H7 (cell line): ENCODE data around the gene ZNF483. TPM values are rescaled to one million over a fixed set of nuclear protein-coding genes. Genes with fewer than 3 reads are reported as not detected.
A peak's percentile ranks its signal among the peaks of the same experiment; 100 is the strongest.
"Not testable (repeated sequence)": the region's sequence is repeated elsewhere in the genome, so short reads cannot be mapped to it uniquely, and the experiment has no call there.

Experiments
- DNase-seq: peaks from one replicate; pipeline ENCODE4 v3.0.0; 2012
- H3K27me3 ChIP-seq: 2 replicates; pipeline ENCODE4 v1.6.0; 2011; ENCODE audit warnings: mild to moderate bottlenecking, low read length; ENCODE audit not compliant: control insufficient read depth, insufficient read depth
- H3K36me3 ChIP-seq: replicated peaks from 2 replicates; pipeline ENCODE4 v1.5.1; 2011; ENCODE audit warnings: low read length; ENCODE audit not compliant: control insufficient read depth, insufficient read depth
- H3K4me3 ChIP-seq: 2 replicates; pipeline ENCODE4 v1.5.1; 2011; ENCODE audit warnings: low read depth, mild to moderate bottlenecking, control low read depth, low read length, moderate library complexity; ENCODE audit not compliant: insufficient read depth
- total RNA-seq: library from RNA; depleted of rRNA; stranded (reverse); fragments of >200 nt; shearing (Covaris generic); gene quantifications from 2 replicates; pipeline ENCODE4 v1.2.3, GENCODE V29; 2014; rRNA removed

The ZNF483 gene
- total RNA-seq = 50.3 and 62.9 TPM in 2 replicates

DNA sequence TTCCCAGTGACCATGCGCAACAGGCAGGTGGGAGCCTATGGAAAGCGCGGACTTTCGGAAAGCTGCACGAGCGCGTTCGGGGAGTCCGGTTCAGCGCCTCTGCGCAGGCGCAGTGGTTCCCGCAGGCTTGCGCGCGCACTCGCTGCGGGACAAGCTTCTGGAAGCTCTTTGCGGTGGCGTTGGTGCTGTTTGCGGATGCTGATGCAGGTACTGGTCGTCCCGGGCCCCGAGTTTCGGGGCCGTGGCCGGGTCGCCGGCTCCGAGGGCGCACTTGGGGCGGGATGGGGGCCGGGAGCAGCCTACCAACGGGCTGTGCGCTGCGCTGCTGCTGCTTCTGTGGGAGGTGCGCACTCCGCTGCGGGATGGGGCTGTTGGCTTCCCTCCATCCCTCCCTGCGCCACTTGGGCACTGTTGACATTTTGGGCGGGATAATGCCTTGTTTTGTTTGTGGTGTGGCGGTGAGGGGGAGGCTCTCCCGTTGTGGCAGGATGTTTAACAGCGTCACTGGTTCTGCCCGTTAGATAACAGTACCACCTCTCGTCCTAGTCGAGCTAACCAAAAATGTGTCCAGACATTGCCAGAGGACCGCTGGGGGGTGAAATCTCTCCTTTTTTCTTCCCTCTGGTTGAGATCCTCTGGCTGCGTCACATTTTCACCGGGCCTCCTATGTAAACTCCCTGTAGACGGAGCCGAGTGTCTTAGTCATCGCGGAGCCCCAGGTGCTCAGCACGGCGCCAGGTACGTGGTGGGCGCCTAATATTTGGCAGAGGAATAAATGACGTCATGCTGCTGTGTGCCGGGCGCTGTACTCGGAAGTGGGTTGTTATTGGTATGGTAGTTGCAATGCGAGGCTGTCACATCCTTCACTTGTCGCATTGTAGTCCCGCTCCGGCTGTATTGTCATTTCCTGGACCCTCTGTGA lies at the start of gene ZNF483:
TSS of gene ZNF483 (plus strand) at position 124 of the 922 bp plus-strand sequence. CDS start 2,217 bp downstream, outside the sequence.
- peaks cover 8% of the 10 kb centered on the region for H3K36me3 ChIP-seq
- H3K4me3 ChIP-seq = peak within 1 kb of the TSS; percentile 86
- H3K27me3 ChIP-seq = no peaks in the 10 kb centered on the region
- peak; percentile 91 for DNase-seq

GRCh38 chr9:111475195-111475594 lies 49.8 kb upstream of the ZNF483 start:
- no peaks in the 10 kb centered on the region for H3K27me3 ChIP-seq
- no peak overlapping the region for H3K4me3 ChIP-seq
- no peaks in the 10 kb centered on the region for H3K36me3 ChIP-seq
- DNase-seq = no peak

DNA sequence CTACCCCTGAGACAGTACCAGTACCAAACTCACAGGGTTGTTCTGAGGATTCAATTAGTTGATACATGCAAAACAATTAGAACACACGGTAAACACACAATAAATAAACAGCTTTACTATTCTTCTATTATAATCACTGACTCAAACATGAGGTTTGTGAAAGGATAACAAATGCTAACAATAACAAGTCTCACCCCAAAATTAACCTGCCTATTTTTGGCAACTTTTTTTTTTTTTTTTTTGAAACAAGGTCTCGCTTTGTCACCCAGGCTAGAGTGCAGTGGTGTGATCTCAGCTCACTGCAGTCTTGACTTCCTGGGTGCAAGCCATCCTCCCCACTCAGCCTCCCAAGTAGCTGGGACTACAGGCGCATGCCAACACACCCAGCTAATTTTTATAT lies 47.3 kb upstream of the ZNF483 start:
- Histone ChIP-seq H3K4me3 (no peak overlapping the region), H3K36me3 (no peaks in the 10 kb centered on the region)
- no peak for DNase-seq

GRCh38 chr9:111481885-111482636 lies 42.9 kb upstream of the ZNF483 start:
- Histone ChIP-seq H3K4me3 (peak overlapping the region; percentile 80), H3K36me3 (no peaks in the 10 kb centered on the region), H3K27me3 (no peaks in the 10 kb centered on the region)
- DNase-seq = no peak

More for the DNA sequence above, 47.3 kb upstream of the ZNF483 start:
- no peaks in the 10 kb centered on the region for H3K27me3 ChIP-seq

GRCh38 chr9:111482694-111483438 lies 42.1 kb upstream of the ZNF483 start:
- peak; percentile 94 for DNase-seq
- Histone ChIP-seq H3K4me3 (peak overlapping the region; percentile 80), H3K27me3 (no peaks in the 10 kb centered on the region), H3K36me3 (no peaks in the 10 kb centered on the region)

DNA sequence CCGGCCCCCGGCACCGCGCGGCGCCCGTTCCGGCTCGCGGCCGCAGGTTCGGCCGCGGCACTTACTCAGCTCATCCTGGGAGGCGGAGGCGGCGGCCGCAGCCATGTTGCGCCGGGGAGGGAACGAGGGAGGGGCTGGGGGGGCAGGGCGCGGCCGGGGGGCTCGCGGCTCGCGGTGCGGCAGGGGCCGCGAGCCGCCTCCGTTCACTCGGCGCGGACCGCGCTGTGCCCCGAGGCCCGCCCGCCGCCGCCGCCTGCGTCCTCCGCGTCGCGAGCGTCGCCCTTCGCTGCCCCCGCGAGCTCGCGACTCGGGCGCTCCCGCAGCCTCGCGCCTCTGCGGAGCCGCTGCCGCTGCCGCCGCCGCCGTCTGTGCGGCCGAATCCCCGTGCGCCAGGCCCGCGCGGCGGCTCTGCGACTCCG lies 41.5 kb upstream of the ZNF483 start:
- H3K27me3 ChIP-seq = no peaks in the 10 kb centered on the region
- peak overlapping the region; percentile 80 for H3K4me3 ChIP-seq
- no peaks in the 10 kb centered on the region for H3K36me3 ChIP-seq
- DNase-seq = peak; percentile 91

DNA sequence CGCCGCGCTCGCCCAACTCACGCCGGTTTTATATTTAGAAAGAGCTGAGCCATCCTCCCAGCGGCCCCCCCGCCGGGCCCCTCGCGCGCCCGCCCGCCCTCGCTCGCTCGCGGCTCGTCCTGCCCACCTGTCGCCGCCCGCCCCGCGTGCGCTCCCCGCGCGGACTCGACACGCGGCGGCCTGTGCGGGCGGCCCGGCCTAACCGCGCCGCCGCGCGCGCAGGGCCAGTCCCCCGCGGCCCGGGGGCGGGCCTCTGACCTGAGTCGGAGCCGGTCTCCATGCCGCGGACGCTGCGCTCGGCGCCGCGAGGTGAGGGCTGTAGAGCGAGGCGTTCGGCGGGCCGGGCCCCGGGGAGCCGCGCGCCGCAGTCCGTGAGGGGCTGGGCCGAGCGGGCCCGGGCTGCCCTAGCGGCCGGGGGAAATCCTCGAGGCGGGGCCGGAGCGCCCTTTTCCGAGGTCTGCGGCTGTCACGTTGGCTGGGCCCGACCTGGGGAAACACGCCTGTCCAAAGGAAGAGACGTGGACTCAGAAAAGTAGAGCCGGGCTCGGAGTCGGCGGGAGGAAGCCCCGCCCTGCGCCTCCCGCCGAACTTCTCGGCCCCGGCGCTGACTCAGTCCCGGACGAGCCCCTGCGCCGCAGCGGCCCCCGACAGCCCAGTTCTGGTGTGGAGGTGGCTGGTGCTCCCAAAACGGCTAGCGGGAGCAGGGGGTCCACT lies 41.0 kb upstream of the ZNF483 start, which contains the start of gene ECPAS:
TSS of gene ECPAS (minus strand) at position 526 of the 714 bp plus-strand sequence. CDS start 11,465 bp downstream, outside the sequence.
- Histone ChIP-seq H3K27me3 (no peaks in the 10 kb centered on the region), H3K4me3 (peak within 1 kb of the TSS; percentile 80), H3K36me3 (no peaks in the 10 kb centered on the region)
- DNase-seq = peak; percentile 93

- no peaks in the 10 kb centered on the region for H3K27me3 ChIP-seq
- H3K4me3 ChIP-seq = peak overlapping the region; percentile 80
- no peaks in the 10 kb centered on the region for H3K36me3 ChIP-seq
- no peak for DNase-seq
These were observed 40.4 kb upstream of the ZNF483 start for GRCh38 chr9:111484572-111484894.

GRCh38 chr9:111497196-111497595 lies 27.8 kb upstream of the ZNF483 start:
- DNase-seq, H3K27me3 ChIP-seq, H3K4me3 ChIP-seq, H3K36me3 ChIP-seq: not testable (repeated sequence)

DNA sequence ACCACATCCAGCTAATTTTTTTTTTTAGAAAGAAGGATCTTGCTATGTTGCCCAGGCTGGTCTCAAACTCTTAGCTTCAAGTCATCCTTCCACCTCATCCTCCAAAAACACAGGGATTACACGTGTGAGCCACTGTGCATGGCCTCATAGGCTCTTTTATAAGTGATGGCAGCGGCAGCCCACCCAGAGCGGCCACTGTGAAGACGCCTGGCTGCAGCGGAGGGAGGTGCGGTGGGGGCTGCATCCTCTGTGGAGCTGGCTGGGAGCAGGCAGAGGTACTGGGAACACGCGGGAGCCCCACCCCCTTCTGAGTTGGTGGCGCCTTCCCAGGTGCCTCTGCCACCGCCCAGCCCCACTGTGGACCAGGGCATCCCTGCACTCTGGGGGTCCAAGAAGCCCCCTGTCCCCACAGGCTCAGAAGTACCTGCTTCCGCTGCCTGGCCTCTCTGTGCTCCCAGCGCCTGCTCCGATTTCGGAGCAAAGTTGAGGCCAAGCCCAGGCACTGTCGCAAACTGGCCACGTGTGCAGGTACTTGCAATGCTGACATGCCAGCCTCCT lies 23.9 kb upstream of the ZNF483 start:
- no peaks in the 10 kb centered on the region for H3K27me3 ChIP-seq
- no peaks in the 10 kb centered on the region for H3K36me3 ChIP-seq
- H3K4me3 ChIP-seq = no peak overlapping the region
- peak; percentile 45 for DNase-seq

DNA sequence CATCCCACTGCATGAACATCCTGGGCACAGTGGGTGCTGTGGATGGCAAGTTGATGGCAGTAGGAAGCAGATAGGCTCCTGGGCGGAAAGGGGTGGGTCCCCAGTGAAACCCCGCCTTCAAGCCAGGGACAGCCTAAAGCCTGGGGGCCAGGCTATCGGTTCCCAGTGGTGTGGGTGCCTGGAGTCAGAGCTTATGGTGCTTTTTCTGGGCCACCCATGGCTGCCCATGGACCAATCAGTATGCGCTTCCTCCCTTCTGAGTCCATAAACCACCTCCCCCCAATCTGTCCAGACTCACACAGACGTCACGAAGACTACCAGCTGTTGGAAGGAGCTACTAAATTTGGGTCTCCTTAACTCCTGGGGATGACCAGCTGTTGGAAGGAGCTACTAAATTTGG lies 23.3 kb upstream of the ZNF483 start:
- Histone ChIP-seq H3K27me3 (no peaks in the 10 kb centered on the region), H3K36me3 (no peaks in the 10 kb centered on the region)
- DNase-seq = peak; percentile 28

GRCh38 chr9:111502506-111502905 lies 22.5 kb upstream of the ZNF483 start:
- no peaks in the 10 kb centered on the region for H3K36me3 ChIP-seq
- no peak overlapping the region for H3K4me3 ChIP-seq
- H3K27me3 ChIP-seq = no peaks in the 10 kb centered on the region
- DNase-seq = no peak

More for the DNA sequence above, 23.3 kb upstream of the ZNF483 start:
- no peak overlapping the region for H3K4me3 ChIP-seq

- not testable (repeated sequence) for H3K27me3 ChIP-seq, DNase-seq, H3K4me3 ChIP-seq, H3K36me3 ChIP-seq
These were observed 13.4 kb upstream of the ZNF483 start for GRCh38 chr9:111511581-111511980.
